Liver (tissue), 9 donors: ENCODE measurements around the gene PADI6. TPM values are rescaled to one million over a fixed set of nuclear protein-coding genes. Genes with fewer than 3 reads are reported as not detected.

Source experiments
- DNase-seq: peaks from one replicate; pipeline ENCODE4 v3.0.0-alpha.2; 2017; ENCODE audit warnings: low spot score
- H3K27ac ChIP-seq, 2 donors: one replicate each; pipeline ENCODE4 v1.7.0; 2013; ENCODE audit warnings: inconsistent platforms in 2 of 2, low read length in 2 of 2, control low read depth in 1 of 2, low read depth in 1 of 2, mild to moderate bottlenecking in 1 of 2
- H3K27me3 ChIP-seq, 4 donors: one replicate each; pipeline versions ENCODE4 v1.6.1 to v1.7.0; 2013; ENCODE audit warnings: low read length in 3 of 4, inconsistent platforms in 1 of 4, mild to moderate bottlenecking in 1 of 4, moderate library complexity in 1 of 4; ENCODE audit not compliant: control insufficient read depth in 4 of 4, insufficient read depth in 4 of 4
- H3K36me3 ChIP-seq, 4 donors: one replicate each; pipeline versions ENCODE4 v1.6.1 to v1.7.0; 2013; ENCODE audit warnings: low read length in 3 of 4, mild to moderate bottlenecking in 3 of 4, low read depth in 1 of 4, moderate library complexity in 1 of 4; ENCODE audit not compliant: control insufficient read depth in 4 of 4, insufficient read depth in 3 of 4
- H3K4me1 ChIP-seq, 4 donors: one replicate each; pipeline versions ENCODE4 v1.6.1 to v1.7.0; 2013; ENCODE audit warnings: low read length in 3 of 4, mild to moderate bottlenecking in 3 of 4, moderate library complexity in 1 of 4; ENCODE audit not compliant: control insufficient read depth in 4 of 4, insufficient read depth in 4 of 4
- H3K4me3 ChIP-seq, 3 donors: one replicate each; pipeline versions ENCODE4 v1.6.1 to v1.7.0; 2013; ENCODE audit warnings: low read length in 3 of 3, control low read depth in 1 of 3, low read depth in 1 of 3, mild to moderate bottlenecking in 1 of 3
- H3K9ac ChIP-seq, 2 donors: one replicate each; pipeline ENCODE4 v1.7.0; 2013; ENCODE audit warnings: low read length in 2 of 2, mild to moderate bottlenecking in 2 of 2, moderate library complexity in 2 of 2, control low read depth in 1 of 2, low read depth in 1 of 2
- H3K9me3 ChIP-seq, 4 donors: one replicate each; pipeline versions ENCODE4 v1.6.1 to v1.7.0; 2013; ENCODE audit warnings: low read length in 3 of 4; ENCODE audit not compliant: control insufficient read depth in 4 of 4
- EGR1 ChIP-seq, 2 donors: IDR thresholded peaks; 2 replicates each; pipeline ENCODE4 v1.6.1; 2016 to 2018; ENCODE audit warnings: antibody characterized with exemption in 2 of 2, low read depth in 2 of 2
- FOXA1 ChIP-seq: IDR thresholded peaks from 2 replicates; pipeline ENCODE4 v1.6.1; 2016; ENCODE audit warnings: antibody characterized with exemption
- FOXA2 ChIP-seq: IDR thresholded peaks from 2 replicates; pipeline ENCODE4 v1.6.1; 2016; ENCODE audit warnings: antibody characterized with exemption
- GABPA ChIP-seq, 2 donors: IDR thresholded peaks in 1 of 2; conservative IDR thresholded peaks in 1 of 2; 2 replicates each; pipeline ENCODE4 v1.6.1; 2016; ENCODE audit warnings: antibody characterized with exemption in 2 of 2, mild to moderate bottlenecking in 1 of 2, moderate library complexity in 1 of 2
- HNF4A ChIP-seq, 2 donors: conservative IDR thresholded peaks; 2 replicates each; pipeline ENCODE4 v1.6.1; 2016; ENCODE audit warnings: antibody characterized with exemption in 2 of 2, mild to moderate bottlenecking in 2 of 2
- HNF4G ChIP-seq: IDR thresholded peaks from 2 replicates; pipeline ENCODE4 v1.6.1; 2016; ENCODE audit warnings: antibody characterized with exemption
- JUND ChIP-seq, 2 donors: IDR thresholded peaks; 2 replicates each; pipeline ENCODE4 v1.6.1; 2016; ENCODE audit warnings: antibody characterized with exemption in 2 of 2
- NR2F2 ChIP-seq: IDR thresholded peaks from 2 replicates; pipeline ENCODE4 v1.6.1; 2016; ENCODE audit warnings: antibody characterized with exemption
- RAD21 ChIP-seq, 2 donors: IDR thresholded peaks; 2 replicates each; pipeline ENCODE4 v1.6.1; 2016; ENCODE audit warnings: antibody characterized with exemption in 2 of 2, mild to moderate bottlenecking in 2 of 2
- RXRA ChIP-seq, 2 donors: IDR thresholded peaks; 2 replicates each; pipeline ENCODE4 v1.6.1; 2017 to 2018; ENCODE audit warnings: antibody characterized with exemption in 2 of 2, mild to moderate bottlenecking in 1 of 2
- SP1 ChIP-seq: IDR thresholded peaks from 2 replicates; pipeline ENCODE4 v1.6.1; 2018; ENCODE audit warnings: antibody characterized with exemption, mild to moderate bottlenecking
- TAF1 ChIP-seq: conservative IDR thresholded peaks from 2 replicates; pipeline ENCODE4 v1.6.1; 2016; ENCODE audit warnings: antibody characterized with exemption, mild to moderate bottlenecking
- YY1 ChIP-seq: IDR thresholded peaks from 2 replicates; pipeline ENCODE4 v1.6.1; 2016; ENCODE audit warnings: antibody characterized with exemption, mild to moderate bottlenecking
- WGBS: extraction: QIAGEN DNeasy Blood & Tissue Kit; methylation state at CpG from one replicate; pipeline ENCODE4 v1.1.7; 2013; 5-methylcytosine and 5-hydroxymethylcytosine counted together
- polyA plus RNA-seq, 2 donors: library from polyadenylated mRNA; stranded (reverse) in 1 of 2; unstranded in 1 of 2; fragments of 200-250 nt in 1 of 2; fragments of >200 nt in 1 of 2; fragmentation: Nextera tagmentation in 1 of 2; extraction: Ambion mirVana in 1 of 2; gene quantifications; one replicate each; pipeline versions ENCODE4 v1.2.1 to v1.2.3, GENCODE V29; 2013 to 2015
- total RNA-seq, 2 donors: library from RNA; depleted of rRNA; stranded (reverse); fragments of >200 nt; gene quantifications; one replicate each; pipeline ENCODE4 v1.2.3, GENCODE V29; 2014
- TF ChIP-seq, protein P1 (sequence below): IDR thresholded peaks from 2 replicates; pipeline ENCODE4 v1.6.1; 2016; ENCODE audit warnings: antibody characterized with exemption
- TF ChIP-seq, protein P2 (sequence below): IDR thresholded peaks from 2 replicates; pipeline ENCODE4 v1.6.1; 2016; ENCODE audit warnings: antibody characterized with exemption
- TF ChIP-seq, protein P3 (sequence below): IDR thresholded peaks from 2 replicates; pipeline ENCODE4 v1.6.1; 2016; ENCODE audit warnings: antibody characterized with exemption
- TF ChIP-seq, protein P4 (sequence below): IDR thresholded peaks from 2 replicates; pipeline ENCODE4 v1.6.1; 2016; ENCODE audit warnings: antibody characterized with exemption, mild to moderate bottlenecking
- donor health status: healthy.
- donor health status: healthy.
- donor health status: healthy.
- donor health status: healthy.
- donor health status: healthy.

Gene PADI6
- total and polyA plus RNA-seq, 4 donors = not detected

DNA sequence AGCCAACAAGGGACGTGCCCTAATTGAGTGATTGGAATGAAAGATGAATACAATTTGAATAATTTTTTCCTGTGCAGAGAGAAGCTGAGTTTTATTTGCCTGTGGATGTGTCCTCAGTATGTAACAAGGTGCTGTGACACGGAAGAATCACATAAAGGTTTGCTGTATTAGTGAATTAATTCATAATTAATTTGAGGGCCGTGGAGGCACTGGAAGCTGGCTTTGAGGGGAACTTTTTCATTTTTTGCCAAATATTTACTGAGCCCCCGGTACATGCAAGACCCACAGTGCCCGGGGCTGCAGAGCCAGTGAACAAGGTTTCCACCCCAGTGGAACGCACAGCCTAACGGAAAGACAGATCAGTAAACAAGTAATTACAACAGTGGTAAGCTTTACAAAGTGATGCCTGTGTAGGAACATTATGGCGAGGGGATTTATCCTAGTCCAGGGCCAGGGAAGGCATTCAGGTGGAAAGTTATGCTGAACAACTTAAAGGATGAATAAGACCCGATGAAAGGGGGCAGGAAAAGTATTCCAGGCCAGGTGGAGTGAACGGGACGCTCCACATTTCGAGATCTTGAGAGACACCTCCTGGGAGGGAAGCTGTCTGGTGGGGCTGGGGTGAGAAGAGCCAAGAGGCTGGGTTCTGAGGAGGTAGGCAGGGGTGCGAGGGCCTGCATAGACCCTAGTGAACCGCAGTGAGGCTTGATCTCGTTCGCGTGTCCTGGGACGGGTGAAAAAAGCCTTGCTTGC is 68.3 kb downstream of the PADI6 start (continued):
- TF ChIP-seq, protein P1, sequence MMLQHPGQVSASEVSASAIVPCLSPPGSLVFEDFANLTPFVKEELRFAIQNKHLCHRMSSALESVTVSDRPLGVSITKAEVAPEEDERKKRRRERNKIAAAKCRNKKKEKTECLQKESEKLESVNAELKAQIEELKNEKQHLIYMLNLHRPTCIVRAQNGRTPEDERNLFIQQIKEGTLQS = no peak
- TF ChIP-seq, protein P2, sequence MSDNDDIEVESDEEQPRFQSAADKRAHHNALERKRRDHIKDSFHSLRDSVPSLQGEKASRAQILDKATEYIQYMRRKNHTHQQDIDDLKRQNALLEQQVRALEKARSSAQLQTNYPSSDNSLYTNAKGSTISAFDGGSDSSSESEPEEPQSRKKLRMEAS = no peak
- TF ChIP-seq NR2F2 = no peak
- TF ChIP-seq YY1 = no peak
- no peak for TF ChIP-seq RXRA (IDR thresholded peaks at IDR 0.05)
- TF ChIP-seq, protein P3, sequence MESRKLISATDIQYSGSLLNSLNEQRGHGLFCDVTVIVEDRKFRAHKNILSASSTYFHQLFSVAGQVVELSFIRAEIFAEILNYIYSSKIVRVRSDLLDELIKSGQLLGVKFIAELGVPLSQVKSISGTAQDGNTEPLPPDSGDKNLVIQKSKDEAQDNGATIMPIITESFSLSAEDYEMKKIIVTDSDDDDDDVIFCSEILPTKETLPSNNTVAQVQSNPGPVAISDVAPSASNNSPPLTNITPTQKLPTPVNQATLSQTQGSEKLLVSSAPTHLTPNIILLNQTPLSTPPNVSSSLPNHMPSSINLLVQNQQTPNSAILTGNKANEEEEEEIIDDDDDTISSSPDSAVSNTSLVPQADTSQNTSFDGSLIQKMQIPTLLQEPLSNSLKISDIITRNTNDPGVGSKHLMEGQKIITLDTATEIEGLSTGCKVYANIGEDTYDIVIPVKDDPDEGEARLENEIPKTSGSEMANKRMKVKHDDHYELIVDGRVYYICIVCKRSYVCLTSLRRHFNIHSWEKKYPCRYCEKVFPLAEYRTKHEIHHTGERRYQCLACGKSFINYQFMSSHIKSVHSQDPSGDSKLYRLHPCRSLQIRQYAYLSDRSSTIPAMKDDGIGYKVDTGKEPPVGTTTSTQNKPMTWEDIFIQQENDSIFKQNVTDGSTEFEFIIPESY = no peak
- no peak for TF ChIP-seq HNF4G
- TF ChIP-seq RAD21 (IDR thresholded peaks at IDR 0.05) = no peak
- TF ChIP-seq HNF4A (conservative IDR thresholded peaks at IDR 0.05) = no peak

DNA sequence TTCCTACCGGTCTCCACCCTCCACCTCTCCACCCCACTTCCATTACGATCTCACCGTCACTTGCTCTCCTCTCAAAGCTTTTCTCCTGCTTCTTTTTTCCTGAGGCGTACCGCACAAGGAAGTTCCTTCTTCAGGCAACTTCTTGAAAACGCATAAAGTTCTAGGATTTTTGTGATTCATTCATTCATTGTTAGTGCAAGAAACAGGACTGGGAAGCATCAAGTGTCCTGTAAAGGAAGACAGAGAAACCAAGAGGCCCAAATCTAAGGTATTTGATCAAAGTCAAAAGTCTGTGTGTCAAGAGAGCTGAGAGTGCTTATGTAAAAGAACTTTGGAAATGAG is 68.8 kb downstream of the PADI6 start:
- Histone ChIP-seq H3K27ac (no peak overlapping the region), H3K27me3 (no peaks in the 10 kb centered on the region), H3K4me1 (peaks cover 5 to 16% (median 11%) of the 10 kb centered on the region in 4 donors), H3K4me3 (no peak overlapping the region), H3K36me3 (no peaks in the 10 kb centered on the region), H3K9me3 (no peaks in the 10 kb centered on the region), H3K9ac (no peak overlapping the region)
- TF ChIP-seq, protein P1 = no peak
- no peak for TF ChIP-seq GABPA (IDR thresholded peaks at IDR 0.05 in 1 of 2, conservative IDR thresholded peaks at IDR 0.05 in 1 of 2)
- no peak for TF ChIP-seq RAD21 (IDR thresholded peaks at IDR 0.05)
- TF ChIP-seq, protein P3 = no peak
- TF ChIP-seq SP1 = no peak
- TF ChIP-seq, protein P2 = no peak
- no peak for TF ChIP-seq FOXA2
- TF ChIP-seq HNF4A (conservative IDR thresholded peaks at IDR 0.05) = no peak
- no peak for TF ChIP-seq JUND (IDR thresholded peaks at IDR 0.05)
- no peak for TF ChIP-seq RXRA (IDR thresholded peaks at IDR 0.05)
- no peak for TF ChIP-seq HNF4G
- TF ChIP-seq EGR1 (IDR thresholded peaks at IDR 0.05; ENCODE audit: low read depth in 2 of 2) = no peak
- TF ChIP-seq YY1 = no peak
- no peak for TF ChIP-seq TAF1
- TF ChIP-seq NR2F2 = no peak
- TF ChIP-seq FOXA1 = no peak
- TF ChIP-seq, protein P4, sequence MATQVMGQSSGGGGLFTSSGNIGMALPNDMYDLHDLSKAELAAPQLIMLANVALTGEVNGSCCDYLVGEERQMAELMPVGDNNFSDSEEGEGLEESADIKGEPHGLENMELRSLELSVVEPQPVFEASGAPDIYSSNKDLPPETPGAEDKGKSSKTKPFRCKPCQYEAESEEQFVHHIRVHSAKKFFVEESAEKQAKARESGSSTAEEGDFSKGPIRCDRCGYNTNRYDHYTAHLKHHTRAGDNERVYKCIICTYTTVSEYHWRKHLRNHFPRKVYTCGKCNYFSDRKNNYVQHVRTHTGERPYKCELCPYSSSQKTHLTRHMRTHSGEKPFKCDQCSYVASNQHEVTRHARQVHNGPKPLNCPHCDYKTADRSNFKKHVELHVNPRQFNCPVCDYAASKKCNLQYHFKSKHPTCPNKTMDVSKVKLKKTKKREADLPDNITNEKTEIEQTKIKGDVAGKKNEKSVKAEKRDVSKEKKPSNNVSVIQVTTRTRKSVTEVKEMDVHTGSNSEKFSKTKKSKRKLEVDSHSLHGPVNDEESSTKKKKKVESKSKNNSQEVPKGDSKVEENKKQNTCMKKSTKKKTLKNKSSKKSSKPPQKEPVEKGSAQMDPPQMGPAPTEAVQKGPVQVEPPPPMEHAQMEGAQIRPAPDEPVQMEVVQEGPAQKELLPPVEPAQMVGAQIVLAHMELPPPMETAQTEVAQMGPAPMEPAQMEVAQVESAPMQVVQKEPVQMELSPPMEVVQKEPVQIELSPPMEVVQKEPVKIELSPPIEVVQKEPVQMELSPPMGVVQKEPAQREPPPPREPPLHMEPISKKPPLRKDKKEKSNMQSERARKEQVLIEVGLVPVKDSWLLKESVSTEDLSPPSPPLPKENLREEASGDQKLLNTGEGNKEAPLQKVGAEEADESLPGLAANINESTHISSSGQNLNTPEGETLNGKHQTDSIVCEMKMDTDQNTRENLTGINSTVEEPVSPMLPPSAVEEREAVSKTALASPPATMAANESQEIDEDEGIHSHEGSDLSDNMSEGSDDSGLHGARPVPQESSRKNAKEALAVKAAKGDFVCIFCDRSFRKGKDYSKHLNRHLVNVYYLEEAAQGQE = no peak
- WGBS = 81% methylated on average over 6 of the region's 6 CpGs
- DNase-seq = no peak
